ENCODE measurements around the gene CORO2A. TPM values are rescaled to one million over a fixed set of nuclear protein-coding genes. Genes with fewer than 3 reads are reported as not detected.

The CORO2A gene
- total and polyA plus RNA-seq, 2 donors (not counting 3 experiments of a cell fraction or from before 2014, with no cell fraction given) = 0.35 to 0.53 TPM

GRCh38 chr9:98195671-98196070 is 3.2 kb upstream of the CORO2A start:
- Histone ChIP-seq H3K79me2 (ENCODE audit: control insufficient read depth, insufficient read depth, low read length) (no peaks in the 10 kb centered on the region), H2AFZ (ENCODE audit: low read depth, low read length) (no peak overlapping the region), H3K4me2 (ENCODE audit: insufficient read depth, low read length) (no peak overlapping the region), H3K9ac (replicated peaks; ENCODE audit: extremely low read depth, insufficient read depth, low read length) (no peak overlapping the region), H3K9me3 (replicated peaks; ENCODE audit: control insufficient read depth, insufficient read depth, low read length) (no peaks in the 10 kb centered on the region), H3K4me1 (ENCODE audit: control insufficient read depth, extremely low read depth, insufficient read depth, low read length) (no peaks in the 10 kb centered on the region), H3K36me3 (ENCODE audit: control insufficient read depth in 2 of 2, extremely low read depth in 1 of 2, insufficient read depth in 2 of 2, low read length in 2 of 2) (no peaks in the 10 kb centered on the region), H4K20me1 (replicated peaks; ENCODE audit: control insufficient read depth, extremely low read depth, insufficient read depth, low read length) (no peaks in the 10 kb centered on the region), H3K27ac (ENCODE audit: insufficient read depth, low read depth, low read length) (no peak overlapping the region), H3K27me3 (ENCODE audit: control insufficient read depth in 2 of 2, insufficient read depth in 2 of 2, low read length in 2 of 2) (no peaks in the 10 kb centered on the region), H3K4me3 (replicated peaks in 1 of 3; ENCODE audit: insufficient read depth in 1 of 3, low read depth in 1 of 3, low read length in 3 of 3) (no peak overlapping the region), H3K9me1 (replicated peaks; ENCODE audit: control insufficient read depth, extremely low read depth, insufficient read depth, low read length) (no peaks in the 10 kb centered on the region)
- no peak for FAIRE-seq
- ChIA-PET CTCF (no interaction called here), POLR2A (no interaction called here)
- no peak for TF ChIP-seq MYC (IDR thresholded peaks at IDR 0.05; ENCODE audit: low read depth, low read length)
- no peak for TF ChIP-seq JUN (IDR thresholded peaks at IDR 0.05; ENCODE audit: borderline replicate concordance, insufficient read depth, insufficient read length, low read depth)
- TF ChIP-seq MAX (IDR thresholded peaks at IDR 0.05; ENCODE audit: insufficient read depth, insufficient read length) = no peak
- no peak for TF ChIP-seq GATA2 (IDR thresholded peaks at IDR 0.05; ENCODE audit: insufficient read depth, insufficient read length, low read depth, low read length)
- no peak for TF ChIP-seq EZH2 (IDR thresholded peaks at IDR 0.05; ENCODE audit: borderline replicate concordance, low read depth, low read length, severe bottlenecking)
- TF ChIP-seq CTCF (IDR thresholded peaks at IDR 0.05; ENCODE audit: extremely low read depth in 1 of 2, insufficient read depth in 1 of 2, low read depth in 1 of 2, low read length in 2 of 2) = no peak
- TF ChIP-seq POLR2AphosphoS5 (IDR thresholded peaks at IDR 0.05; ENCODE audit: insufficient read depth, low read depth, low read length) = no peak
- TF ChIP-seq FOS (IDR thresholded peaks at IDR 0.05; ENCODE audit: borderline replicate concordance, insufficient read depth, low read length) = no peak
- TF ChIP-seq POLR2A (IDR thresholded peaks at IDR 0.05; ENCODE audit: low read depth, low read length) = no peak
- BruUV-seq (replicated peaks) = no TSS peak
- DNase-seq (ENCODE audit: low read depth, low spot score) = no peak
- intact Hi-C loops (cut with micrococcal nuclease) = no loop called here
- dilution Hi-C loops (cut with MboI; ENCODE audit: extremely low pct_ligation_motif_present, low sequenced_read_pairs) = no loop called here
